OCI-LY3 (cell line): Measurements from ENCODE around the gene BCKDK.

Experiments
- H2AFZ ChIP-seq: fragments of 200-600, 300-600 bp; shearing (Covaris generic); 2 replicates; pipeline ENCODE4 v1.6.0; 2014; ENCODE audit warnings: antibody characterized with exemption, low read depth, low read length
- H3K27ac ChIP-seq: fragments of 200-600, 300-600 bp; sonication (generic); 2 replicates; pipeline ENCODE4 v1.5.1; 2014; ENCODE audit warnings: mild to moderate bottlenecking, low read length, moderate library complexity, mixed read lengths
- H3K27me3 ChIP-seq: fragments of 200-600, 300-600 bp; sonication (generic); 2 replicates; pipeline ENCODE4 v1.6.1; 2014; ENCODE audit warnings: low read depth, low read length, mixed read lengths
- H3K36me3 ChIP-seq: fragments of 200-600, 300-600 bp; sonication (generic); replicated peaks from 2 replicates; pipeline ENCODE3; 2014; ENCODE audit warnings: low read depth, low read length, mixed read lengths
- H3K4me1 ChIP-seq: fragments of 300-600, 200-600 bp; sonication (generic); 2 replicates; pipeline ENCODE4 v1.6.1; 2014; ENCODE audit warnings: low read length, mixed read lengths
- H3K4me2 ChIP-seq: fragments of 200-600, 300-600 bp; sonication (generic); 2 replicates; pipeline ENCODE4 v1.6.1; 2014; ENCODE audit warnings: low read length, mixed read lengths
- H3K4me3 ChIP-seq: fragments of 300-600, 200-600 bp; sonication (generic); 2 replicates; pipeline ENCODE4 v1.5.1; 2014; ENCODE audit warnings: antibody characterized with exemption, mild to moderate bottlenecking, low read length, moderate library complexity
- H3K79me2 ChIP-seq: fragments of 300-600, 200-600 bp; shearing (Covaris generic); 2 replicates; pipeline ENCODE4 v1.6.1; 2014; ENCODE audit warnings: mild to moderate bottlenecking, low read length, mixed read lengths
- H3K9ac ChIP-seq: fragments of 300-600, 200-600 bp; shearing (Covaris generic); 2 replicates; pipeline ENCODE4 v1.6.0; 2014; ENCODE audit warnings: mild to moderate bottlenecking, low read length, moderate library complexity
- H3K9me3 ChIP-seq: fragments of 200-600, 300-600 bp; shearing (Covaris generic); 2 replicates; pipeline ENCODE4 v1.6.1; 2014; ENCODE audit warnings: low read length, mixed read lengths; ENCODE audit not compliant: insufficient read depth
- H4K20me1 ChIP-seq: fragments of 200-600, 300-600 bp; sonication (generic); 2 replicates; pipeline ENCODE4 v1.6.1; 2016; ENCODE audit warnings: low read length, mixed read lengths; ENCODE audit not compliant: insufficient read depth
- CTCF ChIP-seq: fragments of 200-600, 300-600 bp; sonication (generic); IDR thresholded peaks from 2 replicates; pipeline ENCODE4 v1.5.1; 2014; ENCODE audit warnings: antibody characterized with exemption, low read length, low read depth
- EZH2phosphoT487 ChIP-seq: fragments of 200-600 bp; shearing (Covaris generic); IDR thresholded peaks from 2 replicates; pipeline ENCODE4 v1.6.1; 2018; ENCODE audit warnings: antibody characterized with exemption, mixed run types, low read depth

BCKDK gene

GRCh38 chr16:31113121-31114120 is 5.2 kb downstream of the BCKDK start:
- Histone ChIP-seq H3K9ac (no peak overlapping the region), H3K27me3 (no peaks in the 10 kb centered on the region), H3K4me2 (peak overlapping the region; percentile 22; the same call in 1 of the 2 replicates), H3K27ac (peak overlapping the region; percentile 49), H3K4me3 (no peak overlapping the region), H3K79me2 (peaks cover 15% of the 10 kb centered on the region), H2AFZ (no peak overlapping the region), H3K9me3 (no peaks in the 10 kb centered on the region), H3K4me1 (peaks cover 13% of the 10 kb centered on the region), H4K20me1 (peaks cover 5% of the 10 kb centered on the region), H3K36me3 (peaks cover 32% of the 10 kb centered on the region)
- TF ChIP-seq CTCF (no peak), EZH2phosphoT487 (no peak)

- Histone ChIP-seq H2AFZ (no peak overlapping the region), H3K36me3 (peaks cover 32% of the 10 kb centered on the region), H3K27me3 (no peaks in the 10 kb centered on the region), H3K9ac (no peak overlapping the region), H3K4me3 (no peak overlapping the region), H3K27ac (no peak overlapping the region), H3K4me2 (no peak overlapping the region), H3K9me3 (no peaks in the 10 kb centered on the region), H3K79me2 (peaks cover 15% of the 10 kb centered on the region), H4K20me1 (peaks cover 6% of the 10 kb centered on the region), H3K4me1 (peaks cover 12% of the 10 kb centered on the region)
- TF ChIP-seq CTCF = no peak
- TF ChIP-seq EZH2phosphoT487 = no peak
Measured at GRCh38 chr16:31114468-31114867, 6.3 kb downstream of the BCKDK start.

- Histone ChIP-seq H2AFZ (peak within 1 kb of the TSS; percentile 77; the same call in 1 of the 2 replicates), H3K36me3 (peaks cover 26% of the 10 kb centered on the region), H3K79me2 (peaks cover 18% of the 10 kb centered on the region), H3K4me2 (peak within 1 kb of the TSS; percentile 95), H3K4me3 (peak within 1 kb of the TSS; percentile 95), H4K20me1 (peaks cover 6% of the 10 kb centered on the region), H3K9me3 (no peaks in the 10 kb centered on the region), H3K27ac (peak within 1 kb of the TSS; percentile 47), H3K9ac (peak within 1 kb of the TSS; percentile 67), H3K4me1 (peaks cover 12% of the 10 kb centered on the region), H3K27me3 (no peaks in the 10 kb centered on the region)
- TF ChIP-seq EZH2phosphoT487 = no peak
- no peak for TF ChIP-seq CTCF
Measured at GRCh38 chr16:31117384-31118222, 9.4 kb downstream of the BCKDK start, which contains the start of gene KAT8. KAT8 (plus strand) TSS chr16:31117664; CDS start chr16:31117682, 18 bp downstream.
